AG04449 (cell line): ENCODE measurements around the gene CSTF3.
"Not testable (repeated sequence)": the region's sequence is repeated elsewhere in the genome, so short reads cannot be mapped to it uniquely, and the experiment has no call there.

Experiments
- CTCF ChIA-PET: fragments of 350-600 bp; formaldehyde crosslinking; extraction: SDS; loops from one replicate; lab custom pipeline; 2021; ENCODE audit warnings: antibody characterized with exemption; lab: Yijun Ruan, JAX
- POLR2A ChIA-PET: fragments of 400-600, 350-600 bp; formaldehyde crosslinking; extraction: SDS; loops from one replicate; lab custom pipeline; 2020; ENCODE audit warnings: antibody characterized with exemption, inconsistent platforms; lab: Yijun Ruan, JAX
- DNase-seq: peaks from one replicate; pipeline ENCODE4 v3.0.0-alpha.2; 2010; ENCODE audit warnings: low read depth, low spot score
- H3K4me3 ChIP-seq: 2 replicates; pipeline ENCODE4 v1.5.1; 2011; ENCODE audit warnings: low read depth, mild to moderate bottlenecking, control low read depth, low read length
- CTCF ChIP-seq: IDR thresholded peaks from one replicate; pipeline ENCODE4 v1.5.1; 2011; ENCODE audit warnings: mild to moderate bottlenecking, moderate library complexity, low read length, control low read depth, inconsistent platforms; ENCODE audit not compliant: insufficient read depth; ENCODE audit errors: missing control alignments

The CSTF3 gene

GRCh38 chr11:33133761-33134160 lies 27.5 kb downstream of the CSTF3 start:
- ChIA-PET POLR2A (no interaction called here), CTCF (no interaction called here)
- no peak for TF ChIP-seq CTCF
- DNase-seq, result no peak
- H3K4me3 ChIP-seq, result no peak overlapping the region

DNA sequence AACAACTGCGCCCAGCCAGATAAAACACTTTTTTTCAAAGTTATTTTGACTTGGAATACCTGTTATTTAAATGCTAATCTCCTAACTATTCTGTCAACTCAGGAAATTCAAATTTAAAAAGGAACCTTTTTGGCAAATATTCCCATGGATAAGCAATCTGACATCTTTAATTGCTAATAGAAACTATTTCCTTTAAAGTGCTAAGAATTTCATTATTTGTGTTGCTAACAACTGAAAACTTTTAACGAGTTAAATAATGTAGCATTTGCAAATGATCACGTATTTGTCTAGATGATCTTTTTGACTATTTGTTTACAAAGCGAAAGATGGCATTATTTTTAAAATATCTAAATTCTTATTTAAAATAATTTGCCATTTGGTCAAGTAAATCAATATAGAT lies 28.8 kb downstream of the CSTF3 start:
- POLR2A ChIA-PET, result interaction anchor here (0.7 kb wide), 1 partner anchor 234 kb away, joined by 3 read pairs; no protein-coding TSS in a partner anchor

GRCh38 chr11:33128739-33129138 lies 32.5 kb downstream of the CSTF3 start:
- H3K4me3 ChIP-seq, result no peak overlapping the region
- ChIA-PET CTCF (no interaction called here), POLR2A (no interaction called here)
- TF ChIP-seq CTCF, result no peak
- DNase-seq, result no peak

More for the DNA sequence above, 28.8 kb downstream of the CSTF3 start:
- DNase-seq, result no peak
- no peak for TF ChIP-seq CTCF
- CTCF ChIA-PET, result no interaction called here
- no peak overlapping the region for H3K4me3 ChIP-seq

DNA sequence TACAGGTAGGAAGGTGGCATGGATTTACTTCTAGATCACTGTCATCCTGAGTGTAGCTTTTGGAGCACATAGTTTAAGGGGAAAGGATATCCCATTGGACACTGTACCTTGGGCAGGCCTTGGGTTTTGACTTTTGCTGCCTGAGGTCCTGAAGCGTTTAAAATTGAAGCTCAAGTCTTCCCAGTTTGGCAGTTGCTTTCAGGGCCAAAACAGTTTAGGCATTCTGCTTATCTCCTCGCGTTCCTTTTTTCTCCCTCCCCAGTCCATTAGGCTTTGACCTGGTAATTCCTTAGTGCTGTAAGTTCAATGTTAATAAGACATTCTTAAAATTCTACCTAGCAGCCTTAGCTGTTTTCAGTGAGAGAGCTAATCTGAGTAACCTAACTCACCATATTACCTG lies 35.7 kb downstream of the CSTF3 start:
- H3K4me3 ChIP-seq, result no peak overlapping the region
- no peak for DNase-seq
- no peak for TF ChIP-seq CTCF
- POLR2A ChIA-PET, result interaction anchor here (0.6 kb wide), 1 partner anchor 103 kb away, joined by 3 read pairs; no protein-coding TSS in a partner anchor
- CTCF ChIA-PET, result interaction anchor here (1.3 kb wide), 1 partner anchor 13 kb away, joined by 3 read pairs; no protein-coding TSS in a partner anchor

- ChIA-PET CTCF (interaction anchor here (0.8 to 1.3 kb wide), 2 partner anchors 13 to 25 kb away, joined by 3 read pairs; no protein-coding TSS in a partner anchor), POLR2A (interaction anchor here (0.6 kb wide), 1 partner anchor 104 kb away, joined by 3 read pairs; no protein-coding TSS in a partner anchor)
- no peak for DNase-seq
- TF ChIP-seq CTCF, result no peak
- no peak overlapping the region for H3K4me3 ChIP-seq
Observed at GRCh38 chr11:33125025-33125424, 36.3 kb downstream of the CSTF3 start.

DNA sequence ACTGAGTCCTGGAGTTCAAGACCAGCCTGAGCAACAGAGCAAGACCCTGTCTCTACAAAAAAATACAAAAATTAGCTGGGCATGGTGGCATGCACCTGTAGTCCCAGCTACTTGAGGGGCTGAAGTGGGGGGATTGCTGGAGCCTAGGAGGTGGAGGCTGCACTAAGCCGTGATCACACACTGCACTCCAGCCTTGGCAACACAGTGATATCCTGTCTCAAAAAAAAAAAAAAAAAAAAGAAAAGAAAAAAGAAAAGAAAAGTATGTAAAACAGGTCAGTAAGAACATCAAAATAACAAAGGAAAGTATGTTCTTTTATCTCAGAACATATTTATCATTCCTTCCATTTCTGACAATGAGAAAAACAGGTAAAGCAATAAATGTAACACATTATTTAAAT lies 38.6 kb downstream of the CSTF3 start:
- DNase-seq, H3K4me3 ChIP-seq, CTCF ChIA-PET, POLR2A ChIA-PET: not testable (repeated sequence)

- no peak for TF ChIP-seq CTCF
- ChIA-PET CTCF (interaction anchor here (0.9 kb wide), 1 partner anchor 570 kb away, joined by 3 read pairs; no protein-coding TSS in a partner anchor), POLR2A (no interaction called here)
- no peak overlapping the region for H3K4me3 ChIP-seq
- DNase-seq, result no peak
Observed at GRCh38 chr11:33116535-33116934, 44.7 kb downstream of the CSTF3 start.
